HG03354 (cell line): ENCODE measurements around the gene PNPLA2.

Experiments used
- ATAC-seq: cut with Tn5 transposase; IDR thresholded peaks from one replicate; pipeline ENCODE4 v1.9.1; 2021; ENCODE audit warnings: mild to moderate bottlenecking; ENCODE audit not compliant: unreplicated experiment, poor library complexity, severe bottlenecking

Gene PNPLA2

GRCh38 chr11:811446-812245 lies 7.1 kb upstream of the PNPLA2 start:
- ATAC-seq = no peak

- ATAC-seq = no peak
Observed at GRCh38 chr11:812390-812789, 6.3 kb upstream of the PNPLA2 start.

DNA sequence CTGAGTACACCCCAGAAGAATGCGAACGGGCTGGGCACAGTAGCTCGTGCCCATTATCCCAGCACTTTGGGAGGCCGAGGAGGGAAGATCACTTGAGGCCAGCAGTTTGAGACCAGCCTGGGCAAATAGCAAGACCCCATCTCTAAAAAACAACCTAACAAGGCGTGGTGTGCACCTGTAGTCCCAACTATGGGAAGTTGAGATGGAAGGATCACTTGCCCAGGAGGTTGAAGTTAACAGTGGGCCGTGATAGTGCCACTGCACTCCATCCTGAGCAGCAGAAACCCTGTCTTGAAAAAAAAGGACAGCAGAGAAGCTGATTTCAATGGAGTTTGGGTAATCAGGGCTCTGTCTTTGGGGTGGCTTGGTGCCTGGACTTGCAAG lies 5.7 kb upstream of the PNPLA2 start:
- no peak for ATAC-seq

DNA sequence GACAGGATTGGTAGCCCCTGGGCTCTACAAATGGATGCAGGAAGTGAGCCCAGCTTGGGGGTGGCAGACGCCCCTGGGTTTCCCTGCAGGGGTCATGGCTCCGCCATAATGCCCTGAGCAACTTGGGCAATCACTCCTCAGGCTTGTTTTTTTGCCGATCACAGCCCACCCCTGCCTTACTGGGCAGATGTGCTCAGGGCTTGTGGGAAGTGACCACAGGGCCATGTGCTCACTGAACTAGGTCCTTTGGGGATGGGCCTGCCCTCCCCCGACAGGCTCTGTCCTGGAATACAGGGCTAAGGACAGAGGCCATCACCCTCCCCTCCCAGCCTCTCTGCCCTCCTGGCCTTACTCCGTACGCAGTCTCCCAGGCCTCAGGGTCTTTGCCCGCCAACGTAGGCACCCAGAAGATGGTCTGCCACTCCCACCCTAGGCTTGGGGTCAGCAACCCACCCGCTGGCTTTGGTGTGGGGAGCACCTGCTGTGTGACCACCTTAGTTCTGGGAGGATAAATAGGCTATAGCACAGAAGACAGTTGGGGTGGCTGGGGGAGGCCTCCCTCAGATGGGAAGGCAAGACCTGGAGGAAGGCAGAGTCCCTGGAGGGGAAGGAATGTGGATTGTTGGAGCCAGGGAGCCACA lies 5.1 kb upstream of the PNPLA2 start:
- ATAC-seq = no peak

- no peak for ATAC-seq
Observed at GRCh38 chr11:815675-816432, 2.9 kb upstream of the PNPLA2 start.

DNA sequence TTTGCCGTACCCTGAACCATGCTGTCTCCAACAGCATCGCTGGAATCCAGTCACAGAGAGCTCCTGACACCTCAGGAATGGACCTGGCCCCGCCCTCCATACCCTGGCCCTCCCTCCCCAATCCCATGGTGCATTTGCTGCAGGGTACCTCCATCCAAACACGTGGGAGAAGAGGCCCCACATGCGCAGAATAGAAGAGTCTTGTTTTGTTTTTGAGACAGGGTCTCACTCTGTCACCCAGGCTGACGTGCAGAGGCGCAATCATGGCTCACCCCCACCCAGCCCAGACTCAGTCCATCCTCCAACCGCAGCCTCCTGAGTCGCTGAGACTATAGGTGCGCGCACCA lies 2.3 kb upstream of the PNPLA2 start:
- no peak for ATAC-seq

DNA sequence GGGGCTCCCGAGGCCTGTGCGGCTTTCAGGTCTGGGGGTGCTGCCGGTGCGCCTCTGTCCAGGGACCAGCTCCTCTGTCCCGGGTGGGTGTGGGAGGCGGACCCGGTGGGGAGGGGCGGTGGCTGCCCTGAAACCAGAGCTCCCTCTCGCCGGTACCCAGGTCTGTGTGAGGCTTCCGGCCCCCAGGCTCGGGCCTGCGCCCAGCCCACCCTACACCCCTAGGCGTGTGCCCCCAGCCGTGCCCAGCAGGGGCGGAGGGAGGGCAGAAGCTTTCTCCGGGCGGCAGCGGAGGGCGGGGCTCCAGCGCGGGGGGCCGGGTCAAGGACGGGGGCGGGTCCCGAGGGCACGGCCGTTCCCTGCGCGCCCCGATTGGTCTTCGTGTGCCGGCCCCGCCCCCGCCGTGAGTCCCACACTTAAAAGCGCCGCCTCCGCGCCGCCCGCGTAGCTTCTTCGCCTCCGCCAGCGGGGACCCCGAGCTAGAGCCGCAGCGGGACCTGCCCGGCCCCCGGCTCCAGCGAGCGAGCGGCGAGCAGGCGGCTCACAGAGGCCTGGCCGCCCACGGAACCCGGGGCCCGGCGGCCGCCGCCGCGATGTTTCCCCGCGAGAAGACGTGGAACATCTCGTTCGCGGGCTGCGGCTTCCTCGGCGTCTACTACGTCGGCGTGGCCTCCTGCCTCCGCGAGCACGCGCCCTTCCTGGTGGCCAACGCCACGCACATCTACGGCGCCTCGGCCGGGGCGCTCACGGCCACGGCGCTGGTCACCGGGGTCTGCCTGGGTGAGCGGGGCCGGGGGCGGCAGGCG lies 616 bp downstream of the PNPLA2 start:
- ATAC-seq = peak; percentile 69

DNA sequence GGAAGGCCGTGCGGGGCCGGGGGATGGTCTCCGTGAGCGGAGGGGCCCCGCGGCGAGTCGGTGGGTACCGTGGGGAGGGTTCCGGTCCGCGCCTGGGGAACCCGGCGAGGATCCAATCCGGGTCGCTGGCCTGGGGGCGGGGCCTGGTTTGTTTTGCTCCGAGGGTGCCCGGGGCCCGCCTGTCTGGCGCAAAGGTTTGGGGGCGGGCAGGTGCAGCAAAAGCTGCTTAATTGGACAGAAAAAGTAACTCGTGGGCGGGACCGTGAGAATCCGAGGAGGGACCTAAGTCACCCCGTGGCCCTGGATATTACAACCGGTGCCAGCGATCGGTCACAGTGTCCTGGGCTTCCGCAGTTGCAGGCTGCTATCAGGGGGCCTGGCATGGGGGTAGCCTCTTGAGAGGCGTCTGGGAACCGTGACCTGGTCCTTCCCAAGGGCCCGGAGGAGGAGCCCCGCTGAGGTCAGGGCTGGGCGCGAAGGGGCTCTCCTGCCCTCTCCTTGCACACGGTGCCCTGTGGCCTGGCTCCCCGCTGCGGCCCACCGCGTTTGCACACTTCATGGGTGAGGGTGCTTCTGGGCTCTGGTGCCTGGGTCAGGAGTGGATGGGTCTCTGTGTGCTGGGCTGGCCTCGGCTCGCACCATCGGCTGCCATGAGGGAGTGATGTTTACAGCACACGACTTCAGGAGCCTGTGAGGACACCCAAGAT lies 1.4 kb downstream of the PNPLA2 start:
- ATAC-seq = peak; percentile 69

GRCh38 chr11:820655-821511 lies 2.2 kb downstream of the PNPLA2 start:
- no peak for ATAC-seq

DNA sequence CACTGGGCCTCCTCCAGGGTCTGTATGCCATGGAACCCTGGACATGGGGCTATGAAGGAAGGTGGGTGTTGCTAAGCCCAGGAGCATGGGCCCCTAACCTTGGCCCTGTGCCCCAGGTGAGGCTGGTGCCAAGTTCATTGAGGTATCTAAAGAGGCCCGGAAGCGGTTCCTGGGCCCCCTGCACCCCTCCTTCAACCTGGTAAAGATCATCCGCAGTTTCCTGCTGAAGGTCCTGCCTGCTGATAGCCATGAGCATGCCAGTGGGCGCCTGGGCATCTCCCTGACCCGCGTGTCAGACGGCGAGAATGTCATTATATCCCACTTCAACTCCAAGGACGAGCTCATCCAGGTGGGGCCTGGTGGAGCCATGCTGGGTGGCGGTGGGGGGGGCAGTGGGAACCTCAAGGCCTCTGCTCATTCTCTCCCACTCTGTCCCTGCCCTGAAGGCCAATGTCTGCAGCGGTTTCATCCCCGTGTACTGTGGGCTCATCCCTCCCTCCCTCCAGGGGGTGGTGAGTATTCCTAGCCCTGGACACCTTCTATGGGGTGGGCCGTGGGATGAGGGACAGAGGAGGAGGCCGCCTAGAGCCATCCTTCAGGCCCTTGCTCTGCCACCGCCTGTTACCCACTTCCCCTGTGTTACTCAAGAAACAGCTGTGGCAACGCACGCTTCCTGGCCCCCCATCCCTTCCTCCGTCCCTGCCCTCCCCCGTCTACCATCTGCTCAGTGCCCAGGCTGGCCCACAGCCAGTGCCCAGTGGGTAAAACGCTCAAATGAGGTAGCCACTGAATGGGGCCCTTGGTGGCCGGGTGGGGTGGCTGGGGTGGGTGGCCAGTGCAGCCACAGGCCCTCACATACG lies 3.0 kb downstream of the PNPLA2 start:
- no peak for ATAC-seq

DNA sequence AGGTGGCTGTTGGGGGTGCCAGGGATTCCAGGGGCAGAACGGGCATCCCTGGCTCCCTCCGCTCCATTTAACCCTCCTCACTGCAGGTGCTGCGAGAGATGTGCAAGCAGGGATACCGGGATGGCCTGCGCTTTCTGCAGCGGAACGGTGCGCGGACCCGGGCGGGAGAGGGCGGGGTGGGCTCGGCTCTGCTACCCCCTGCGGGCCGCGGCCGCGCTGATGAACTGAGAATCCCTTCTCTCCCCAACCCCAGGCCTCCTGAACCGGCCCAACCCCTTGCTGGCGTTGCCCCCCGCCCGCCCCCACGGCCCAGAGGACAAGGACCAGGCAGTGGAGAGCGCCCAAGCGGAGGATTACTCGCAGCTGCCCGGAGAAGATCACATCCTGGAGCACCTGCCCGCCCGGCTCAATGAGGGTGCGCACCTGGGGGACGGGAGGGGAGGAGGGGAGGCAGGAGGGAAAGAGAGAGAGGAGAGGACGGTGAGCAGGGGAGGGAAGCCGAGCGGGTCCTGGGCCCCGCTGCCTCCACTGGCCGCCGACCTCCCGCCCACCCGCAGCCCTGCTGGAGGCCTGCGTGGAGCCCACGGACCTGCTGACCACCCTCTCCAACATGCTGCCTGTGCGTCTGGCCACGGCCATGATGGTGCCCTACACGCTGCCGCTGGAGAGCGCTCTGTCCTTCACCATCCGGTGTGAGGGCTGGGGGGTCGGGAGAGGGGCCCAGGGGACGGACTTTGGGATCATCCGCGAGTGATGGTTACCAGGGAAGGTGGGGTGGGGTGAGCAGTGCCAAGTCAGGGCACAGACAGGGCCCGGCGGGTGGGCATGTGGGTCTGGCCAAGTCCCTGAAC lies 5.0 kb downstream of the PNPLA2 start:
- ATAC-seq = no peak

- ATAC-seq = no peak
Observed at GRCh38 chr11:824292-824880, 5.7 kb downstream of the PNPLA2 start.

DNA sequence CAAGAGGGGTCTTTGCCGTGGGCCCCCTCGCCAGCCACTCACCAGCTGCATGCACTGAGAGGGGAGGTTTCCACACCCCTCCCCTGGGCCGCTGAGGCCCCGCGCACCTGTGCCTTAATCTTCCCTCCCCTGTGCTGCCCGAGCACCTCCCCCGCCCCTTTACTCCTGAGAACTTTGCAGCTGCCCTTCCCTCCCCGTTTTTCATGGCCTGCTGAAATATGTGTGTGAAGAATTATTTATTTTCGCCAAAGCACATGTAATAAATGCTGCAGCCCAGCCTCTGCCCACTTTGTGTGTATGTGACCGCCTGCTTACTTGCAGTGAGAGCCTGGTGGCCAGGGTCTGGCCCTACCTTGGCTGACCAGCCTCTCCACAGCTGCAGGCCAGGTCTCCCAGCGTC lies 6.2 kb downstream of the PNPLA2 start:
- no peak for ATAC-seq

GRCh38 chr11:825366-826226 lies 6.9 kb downstream of the PNPLA2 start:
- no peak for ATAC-seq

- ATAC-seq = no peak
Observed at GRCh38 chr11:826227-826621, 7.5 kb downstream of the PNPLA2 start.

- ATAC-seq = no peak
Observed at GRCh38 chr11:826836-827145, 8.1 kb downstream of the PNPLA2 start.
